HG03460 (cell line): Measurements from ENCODE around the gene AMOTL2.

ENCODE experiments used
- ATAC-seq: cut with Tn5 transposase; IDR thresholded peaks from one replicate; pipeline ENCODE4 v1.9.1; 2021; ENCODE audit not compliant: unreplicated experiment

The AMOTL2 gene

DNA sequence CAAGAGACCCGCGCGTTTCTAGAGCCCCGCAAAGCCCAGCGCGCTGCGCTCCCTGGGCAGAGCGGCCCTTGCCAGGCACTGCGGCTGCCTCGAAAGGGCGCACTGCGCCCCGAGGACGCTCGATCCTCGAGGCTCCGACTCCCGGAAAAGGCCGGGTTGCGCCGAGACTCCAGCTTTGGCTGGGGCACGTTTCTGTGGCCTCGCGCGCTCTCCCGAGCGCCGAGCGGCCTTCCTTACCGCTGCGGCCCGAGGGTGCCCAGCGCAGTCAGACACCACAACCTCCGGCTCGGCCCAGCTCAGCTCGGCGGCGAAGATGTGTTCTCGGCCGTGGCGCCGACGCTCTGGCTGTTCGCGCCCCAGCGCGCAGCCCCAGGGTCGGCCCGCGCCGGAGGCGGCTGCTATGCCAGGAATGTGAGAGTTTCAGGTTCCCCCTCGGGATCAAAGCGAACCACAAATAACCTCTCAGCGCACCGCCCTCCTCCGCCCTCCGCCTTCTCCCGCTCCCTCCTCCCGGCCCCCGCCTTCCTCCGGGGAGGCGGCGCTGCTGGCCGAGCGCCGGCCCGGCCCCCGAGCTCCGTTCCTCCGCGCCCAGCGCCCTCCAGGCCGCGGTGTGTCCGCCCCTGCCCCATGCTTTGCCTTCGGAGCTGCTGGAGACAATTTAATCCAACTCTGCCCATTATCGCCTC is at the start of gene AMOTL2:
AMOTL2 (minus strand) TSS at position 343 of the 686 bp plus-strand sequence. CDS start 3,014 bp downstream, outside the sequence.
- no peak for ATAC-seq

DNA sequence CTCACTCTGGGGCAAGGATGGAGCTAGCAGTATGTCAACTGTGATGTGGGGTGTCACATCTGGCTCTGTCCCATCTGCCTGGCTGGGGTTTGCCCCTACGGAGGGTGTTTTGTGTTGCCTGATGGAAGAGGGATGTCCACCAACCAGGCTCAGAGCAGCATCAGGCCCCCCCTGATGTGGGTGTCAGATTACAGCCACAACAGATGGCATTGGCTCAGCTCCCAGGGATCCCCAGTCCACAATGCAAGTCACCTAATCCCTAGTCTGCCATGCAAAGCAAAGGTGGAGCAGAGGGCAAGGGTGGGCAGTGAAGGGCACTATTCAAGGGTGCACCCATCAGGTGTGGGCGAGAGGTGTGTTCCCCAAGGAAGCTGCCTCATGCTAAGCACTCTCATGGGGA is 48.9 kb upstream of the AMOTL2 start:
- no peak for ATAC-seq

DNA sequence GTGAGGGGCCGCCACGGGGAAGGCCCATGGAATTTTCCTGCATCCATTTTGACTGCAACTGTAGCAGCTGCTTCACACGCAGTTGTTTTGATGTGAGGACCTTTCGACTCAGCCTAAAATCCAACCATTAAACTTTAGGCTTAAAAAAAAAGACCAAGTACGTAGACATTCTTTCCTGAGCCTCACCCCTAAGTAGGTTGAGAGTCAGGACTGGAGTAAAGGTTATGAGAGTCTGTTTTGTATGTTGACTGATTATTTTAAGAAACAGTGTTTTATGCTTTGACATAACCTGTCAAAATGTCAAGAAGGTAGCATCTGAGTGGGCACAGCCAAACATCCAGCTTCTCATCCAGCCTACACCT is 45.7 kb upstream of the AMOTL2 start:
- ATAC-seq: no peak

DNA sequence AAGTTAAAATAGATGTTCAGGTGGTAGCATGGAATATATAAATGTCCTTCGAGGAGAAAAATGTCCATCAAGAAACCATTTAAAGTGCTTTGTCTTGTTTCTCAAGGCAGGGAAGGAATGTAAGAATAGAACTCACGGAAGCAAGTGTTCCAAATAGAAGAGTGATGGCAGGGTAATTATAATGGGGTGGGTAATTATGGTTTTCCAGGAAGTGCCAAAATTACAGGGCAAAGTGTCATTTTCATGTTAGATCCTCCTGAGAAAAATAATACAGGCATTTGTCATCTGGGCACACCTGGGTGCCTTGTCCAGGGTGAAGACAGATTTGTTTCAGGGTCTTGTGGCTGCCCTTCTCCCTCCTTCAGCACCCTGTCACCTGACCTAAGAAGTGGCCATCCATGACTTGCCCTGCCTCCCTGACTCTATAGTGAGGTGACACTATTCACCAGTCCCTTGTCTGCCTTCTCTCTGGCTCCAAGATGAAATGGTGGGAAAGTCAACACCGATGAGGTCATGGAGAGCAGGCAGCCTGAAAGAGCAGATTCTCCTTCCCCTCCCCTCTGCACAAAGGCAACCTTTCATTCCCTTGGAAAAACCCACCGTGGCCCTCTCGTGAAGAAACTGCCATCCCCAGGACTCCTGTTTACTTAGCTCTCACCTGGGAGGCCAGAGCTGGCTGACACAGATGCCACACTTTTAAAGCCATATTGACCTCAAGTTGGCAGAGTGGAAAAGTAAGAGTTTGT is 45.1 kb upstream of the AMOTL2 start:
- ATAC-seq: no peak

DNA sequence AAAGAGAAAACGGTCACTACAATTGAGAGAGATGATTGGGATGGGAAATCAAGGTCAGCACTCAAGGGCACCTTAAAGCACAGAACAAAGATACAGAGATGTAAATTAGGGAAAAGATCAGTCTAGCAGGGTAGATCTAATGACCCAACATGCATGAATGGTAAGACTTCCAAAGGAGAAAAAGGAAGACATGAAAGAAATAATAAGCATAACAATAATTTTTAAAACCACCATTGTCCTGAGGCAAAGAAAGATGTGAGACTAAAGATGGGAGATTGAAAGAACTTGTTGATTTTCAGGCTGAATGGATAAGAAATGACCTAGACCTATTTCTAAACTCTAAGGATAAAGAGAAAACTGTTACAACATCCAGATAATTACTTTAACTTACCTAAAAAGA is 34.8 kb upstream of the AMOTL2 start:
- no peak for ATAC-seq

DNA sequence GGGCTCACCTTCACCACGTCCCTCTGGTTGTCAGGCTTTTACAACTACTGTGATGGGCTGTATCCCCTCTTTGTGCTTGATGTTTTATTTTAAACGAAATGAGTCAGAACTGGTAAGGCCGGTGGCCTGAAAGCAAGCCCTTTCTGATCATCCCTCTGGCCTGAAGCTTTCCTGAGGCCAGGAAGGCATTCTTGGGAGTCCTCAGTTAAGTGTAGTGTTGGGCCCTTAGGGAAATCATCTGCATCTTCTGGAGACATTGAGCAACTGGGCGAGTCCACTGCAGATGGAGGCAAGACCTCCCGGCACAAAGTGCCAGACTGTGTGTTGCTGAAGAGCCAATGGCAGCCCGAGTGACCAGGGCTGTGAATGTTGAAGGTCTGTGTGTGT is 33.0 kb upstream of the AMOTL2 start:
- no peak for ATAC-seq

DNA sequence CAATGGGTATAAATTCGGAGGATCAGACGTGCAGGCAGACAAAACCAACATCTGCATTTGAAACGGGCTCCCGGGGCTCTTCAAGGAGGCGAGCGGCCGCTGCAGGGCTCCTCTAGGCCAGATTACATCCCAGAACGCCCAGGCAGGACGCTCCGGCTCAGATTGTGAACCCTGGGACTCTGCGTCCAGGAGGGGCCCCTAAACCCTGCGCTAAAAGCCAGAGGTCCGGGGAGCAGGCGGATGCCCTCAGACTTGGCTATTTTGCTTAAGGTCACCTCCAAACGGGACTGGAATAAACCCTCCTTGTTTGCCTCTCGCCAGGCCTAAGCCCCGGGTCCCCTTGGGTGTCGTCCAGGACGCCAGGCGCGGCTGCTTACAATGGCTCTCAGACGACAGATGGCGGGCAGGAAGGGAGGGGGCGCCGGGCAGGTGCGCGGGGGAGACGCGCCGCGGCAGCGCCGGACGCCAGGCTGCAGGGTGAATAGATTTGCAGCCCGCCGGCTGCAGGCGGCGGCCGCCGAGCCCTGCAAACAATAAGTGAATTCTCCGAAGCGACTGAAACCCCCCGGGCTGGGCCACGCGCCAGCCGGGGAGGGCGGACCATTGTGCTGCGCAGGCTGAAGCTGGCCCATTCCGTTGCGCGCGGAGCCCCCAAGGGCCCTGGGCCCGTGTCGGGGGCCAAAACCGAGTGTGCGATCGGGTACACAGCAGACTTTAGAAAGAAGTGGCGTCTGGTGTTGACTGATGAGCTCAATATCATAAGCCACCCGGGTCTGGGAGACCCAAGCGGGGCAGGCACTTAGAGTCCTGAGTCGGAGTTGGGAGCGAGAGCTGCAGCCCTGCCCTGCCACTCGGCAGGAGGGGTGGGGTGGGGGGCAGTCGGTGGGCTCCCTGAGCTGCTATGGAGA is 32.3 kb upstream of the AMOTL2 start:
- ATAC-seq: no peak

DNA sequence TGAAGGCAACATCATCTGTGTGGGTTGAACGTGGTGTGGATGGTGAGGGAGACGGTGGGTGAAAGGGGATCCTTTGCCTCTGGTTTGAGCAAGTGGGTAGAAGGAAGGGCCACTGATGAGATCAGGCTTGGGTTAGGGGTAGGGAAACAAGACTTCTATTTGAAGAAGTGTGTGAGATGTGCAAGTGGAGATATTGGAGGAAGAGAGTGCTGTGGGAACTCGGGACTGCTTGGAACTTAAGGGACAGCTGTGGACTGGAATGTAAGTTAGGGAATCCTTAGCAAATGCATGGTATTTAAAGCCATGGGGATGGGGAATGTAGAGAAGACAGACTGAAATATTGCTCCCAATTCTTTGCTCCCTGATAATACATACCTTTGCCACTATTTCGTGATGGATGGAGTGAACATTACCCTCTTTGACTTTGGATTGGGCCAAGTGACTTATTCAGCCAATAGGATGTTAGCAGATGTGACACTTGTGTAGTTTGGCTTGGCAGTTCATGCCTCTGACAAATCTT is 30.2 kb upstream of the AMOTL2 start:
- ATAC-seq: no peak

DNA sequence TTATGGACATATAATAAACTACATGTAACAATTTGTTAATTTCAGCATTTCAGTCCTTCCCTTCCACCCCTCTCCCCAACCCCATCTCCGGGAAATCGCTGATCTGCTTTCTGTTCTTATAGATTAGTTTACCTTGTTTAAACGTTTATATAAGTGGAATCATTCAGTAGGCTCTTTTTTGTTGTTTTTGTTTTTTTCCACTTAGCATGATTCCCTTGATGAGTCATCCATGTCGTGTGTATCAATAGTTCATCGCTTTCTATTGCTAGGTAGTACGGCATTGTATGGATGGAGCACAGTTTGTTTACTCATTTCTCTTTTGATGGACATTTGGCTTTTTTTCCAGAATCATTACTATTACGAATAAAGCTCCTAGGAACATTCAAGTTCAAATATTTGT is 23.5 kb upstream of the AMOTL2 start:
- no peak for ATAC-seq

DNA sequence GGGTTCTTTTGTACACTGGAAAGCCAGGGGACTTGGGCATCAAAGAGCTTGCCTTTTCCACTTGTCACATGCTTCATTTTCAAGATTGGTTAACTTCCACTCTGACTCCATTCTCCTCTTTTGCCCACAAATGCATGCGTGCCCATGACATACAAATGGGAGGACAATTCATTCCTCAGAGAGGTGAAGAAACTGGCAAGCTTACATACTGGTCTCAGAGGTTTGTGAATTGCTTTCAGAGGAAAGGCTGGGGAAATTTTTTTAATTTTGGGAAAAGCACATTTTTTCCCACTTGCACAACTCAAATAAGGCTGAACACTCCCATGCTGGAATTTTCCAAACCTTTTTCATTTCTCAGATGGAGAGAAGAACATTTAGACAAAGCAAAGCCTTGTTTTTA is 20.9 kb upstream of the AMOTL2 start:
- ATAC-seq: no peak

DNA sequence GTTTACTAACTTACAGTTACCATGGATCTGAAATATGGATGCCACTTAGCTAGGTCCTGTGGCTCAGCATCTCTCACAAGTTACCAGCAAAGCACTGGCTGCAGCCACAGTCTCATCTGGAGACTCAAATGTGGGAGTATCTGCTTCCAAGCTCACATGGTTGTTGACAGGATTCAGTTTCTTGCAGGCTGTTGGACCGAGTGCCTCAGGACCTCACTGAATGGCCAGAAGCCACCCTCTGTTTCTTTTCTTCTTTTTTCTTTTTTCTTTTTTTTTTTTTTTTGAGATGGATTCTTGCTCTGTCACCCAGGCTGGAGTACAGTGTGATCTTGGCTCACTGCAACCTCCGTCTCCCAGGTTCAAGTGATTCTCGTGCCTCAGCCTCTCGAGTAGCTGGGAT is 20.1 kb upstream of the AMOTL2 start:
- no peak for ATAC-seq

DNA sequence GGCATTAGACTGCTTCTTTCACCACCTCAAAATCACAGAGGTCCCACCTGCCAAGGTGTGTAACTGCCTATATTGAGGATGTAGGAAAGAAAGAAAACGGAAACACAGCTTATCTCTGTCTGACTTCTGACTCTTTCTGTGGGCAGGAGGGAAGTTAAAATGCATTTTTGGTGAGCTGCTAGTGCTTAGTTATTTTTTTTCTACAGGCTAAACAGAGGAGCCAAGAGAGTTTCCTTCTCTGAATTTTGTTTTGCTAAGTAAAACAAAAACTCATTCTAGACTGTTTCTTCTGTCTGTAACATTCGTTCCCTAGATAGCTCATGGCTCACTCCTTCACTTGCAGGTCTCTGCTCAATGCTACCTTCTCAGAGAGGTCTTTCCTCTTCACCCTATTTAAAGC is 18.8 kb upstream of the AMOTL2 start:
- no peak for ATAC-seq

DNA sequence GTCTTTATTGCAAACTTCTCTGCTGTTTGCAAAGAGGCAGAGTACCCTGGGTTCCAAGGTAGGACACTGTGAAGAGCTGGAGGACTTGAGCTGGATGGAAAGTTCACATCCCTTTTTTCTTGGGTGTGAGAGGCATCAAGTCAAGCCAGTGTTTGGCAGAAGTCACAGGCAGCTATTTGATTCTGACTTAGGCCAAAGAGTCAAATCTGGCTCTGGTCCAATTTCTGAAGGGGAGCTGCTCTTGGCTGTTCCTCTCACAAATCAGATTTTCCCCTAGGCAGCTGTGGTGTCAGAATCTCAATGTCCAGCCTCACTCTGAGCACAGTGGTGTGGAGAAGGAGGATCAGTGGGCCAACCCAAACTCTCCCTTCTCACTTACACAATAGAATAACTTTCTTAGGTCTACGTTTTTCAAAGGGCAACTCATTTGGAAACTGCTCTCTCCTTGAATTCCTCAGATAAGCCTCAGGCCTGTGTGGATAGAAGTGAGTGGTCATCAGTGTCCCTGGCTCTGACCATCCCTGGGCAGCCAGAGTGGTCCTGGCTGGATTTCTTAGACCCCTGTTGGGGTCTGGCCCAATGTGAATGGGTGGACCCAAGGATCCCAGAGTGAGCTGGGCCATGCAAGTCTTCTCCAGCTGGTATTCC is 18.2 kb upstream of the AMOTL2 start:
- ATAC-seq: no peak

DNA sequence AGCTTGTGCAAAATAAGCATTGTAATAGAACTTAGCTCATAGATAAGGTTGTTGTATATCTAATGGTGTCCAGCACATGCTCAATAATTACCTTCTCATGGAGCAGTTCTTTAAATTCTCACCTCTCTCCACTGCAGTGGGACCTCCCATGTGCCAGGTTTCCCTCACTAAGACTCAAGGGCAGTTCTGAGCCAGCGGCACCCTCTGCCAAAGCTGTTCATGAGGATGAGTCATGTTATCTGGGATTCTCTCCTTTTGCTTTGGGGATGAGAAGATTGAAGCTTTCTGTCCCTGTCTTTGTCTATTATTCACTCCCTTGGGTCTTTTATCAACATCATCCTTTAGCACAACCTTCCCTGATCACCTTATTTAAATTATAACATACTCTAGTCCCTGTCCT is 15.6 kb upstream of the AMOTL2 start:
- ATAC-seq: no peak

DNA sequence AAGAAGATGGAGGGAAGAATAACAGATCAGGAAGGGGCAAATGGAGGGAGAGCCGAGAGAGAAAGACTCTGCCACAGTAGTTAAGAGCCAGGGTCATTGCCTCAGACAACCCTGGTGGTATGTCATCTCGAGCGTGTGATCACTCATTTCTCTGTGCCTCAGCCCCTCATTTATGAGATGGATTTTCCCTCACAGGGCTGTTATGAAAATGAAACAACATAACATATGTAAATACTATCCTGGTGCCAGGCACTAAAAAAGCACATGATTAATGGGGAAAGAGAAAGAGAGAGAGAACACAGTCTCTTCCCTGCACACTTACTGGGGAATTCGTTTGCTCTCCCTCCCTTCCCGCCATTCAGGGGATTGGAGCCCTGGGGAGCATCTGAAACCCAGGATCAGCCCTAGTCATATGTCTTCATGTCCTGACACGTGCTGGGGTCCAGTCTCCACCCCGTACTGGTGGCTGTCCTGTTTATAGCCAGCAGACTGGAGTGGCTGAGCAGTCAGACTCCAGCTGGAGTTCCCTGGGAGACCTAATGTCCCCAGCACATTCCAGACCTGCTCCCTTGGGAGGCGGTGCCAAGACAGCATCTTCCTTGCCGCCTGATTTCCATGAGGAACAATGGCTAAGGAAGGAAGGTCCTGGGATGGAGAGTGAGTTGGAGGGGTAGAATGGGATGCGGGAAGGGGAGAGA is 14.7 kb upstream of the AMOTL2 start:
- ATAC-seq: no peak

DNA sequence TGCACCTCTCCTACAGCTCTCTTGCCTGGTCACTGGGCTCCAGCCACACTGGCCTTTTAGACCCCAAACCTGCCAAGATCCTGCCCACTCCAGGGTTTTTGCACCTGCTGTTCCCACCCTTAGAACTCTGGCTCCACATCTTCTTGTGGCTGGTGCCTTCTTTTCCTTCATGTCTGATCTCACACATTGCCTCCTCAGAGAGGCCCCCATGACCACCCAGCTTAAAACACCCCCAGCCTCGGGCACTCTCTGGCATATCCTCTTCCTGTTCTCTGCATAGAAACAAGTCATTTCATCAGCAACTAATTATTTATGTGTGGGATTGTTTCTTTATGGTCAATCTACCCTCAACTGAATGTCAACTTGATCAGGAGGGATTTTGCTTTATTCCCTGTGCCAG is 14.0 kb upstream of the AMOTL2 start:
- ATAC-seq: no peak

DNA sequence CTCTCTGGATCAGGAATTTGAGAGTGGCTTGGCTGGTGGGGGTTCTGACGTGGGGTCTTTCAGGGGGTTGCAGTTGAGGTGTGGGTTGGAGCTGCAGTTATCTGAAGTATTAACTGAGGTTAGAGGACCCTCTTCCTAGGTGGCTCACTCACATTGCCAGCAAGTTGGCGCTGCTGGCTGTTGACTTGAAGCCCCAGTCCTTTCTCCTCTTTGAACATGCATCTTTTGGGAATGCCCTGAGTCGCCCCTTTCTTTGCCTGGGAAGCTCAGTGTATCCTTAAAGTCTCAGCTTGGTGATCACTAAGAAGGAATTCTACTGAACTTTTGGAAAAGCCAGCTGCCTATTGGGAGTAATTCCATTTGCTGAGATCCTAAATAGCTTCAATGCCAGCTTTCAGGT is 13.0 kb upstream of the AMOTL2 start:
- ATAC-seq: no peak

DNA sequence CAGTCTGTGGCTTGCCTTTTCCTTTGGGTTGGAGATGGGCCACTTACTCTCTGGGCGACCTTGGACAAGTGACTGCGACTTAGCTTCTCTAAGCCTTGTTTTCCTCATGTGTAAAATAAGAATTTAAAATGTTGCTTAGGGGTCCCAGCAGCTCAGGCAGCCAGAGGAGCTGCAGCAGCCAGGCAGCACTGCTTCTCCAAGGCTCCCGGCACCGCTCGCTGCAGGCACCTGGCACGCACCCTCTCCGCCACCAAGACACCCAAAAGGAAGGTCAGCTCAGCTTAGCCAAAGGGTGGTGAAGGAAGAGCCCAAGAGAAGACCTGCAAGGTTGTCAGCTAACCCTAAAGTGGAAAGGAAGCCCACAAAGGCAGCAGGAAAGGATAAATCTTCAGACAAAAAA is 10.7 kb upstream of the AMOTL2 start:
- ATAC-seq: no peak

DNA sequence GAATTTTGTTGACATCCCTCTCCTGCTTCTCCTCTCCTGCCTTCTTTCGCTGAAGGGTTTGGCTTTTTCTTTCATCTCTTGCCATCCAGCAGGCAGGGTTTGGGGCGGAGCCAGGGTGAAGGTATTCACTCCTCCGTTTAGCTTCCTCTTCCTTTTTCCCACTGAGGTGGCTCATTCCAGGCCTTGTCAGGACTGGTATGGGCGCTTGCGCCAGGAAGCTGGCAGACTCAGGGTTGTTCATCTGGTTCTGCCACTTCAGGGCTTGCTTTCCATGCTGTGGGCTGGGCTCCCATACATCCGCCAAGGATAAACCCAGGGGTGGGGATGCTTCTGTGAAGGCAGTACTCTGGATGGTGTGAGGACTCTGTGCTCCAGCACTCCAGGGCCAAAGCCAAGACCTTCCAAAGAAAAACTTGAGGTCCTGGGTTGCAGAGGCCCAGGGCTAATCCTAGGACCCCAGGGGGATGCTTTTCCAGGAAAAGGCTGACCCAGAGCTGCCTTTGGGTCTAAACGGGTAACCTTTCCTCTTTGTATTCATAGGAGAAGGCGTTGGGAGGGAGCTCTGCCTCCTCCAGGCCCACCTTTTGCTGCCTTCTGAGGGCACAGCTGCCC is 7.7 kb upstream of the AMOTL2 start:
- ATAC-seq: no peak

DNA sequence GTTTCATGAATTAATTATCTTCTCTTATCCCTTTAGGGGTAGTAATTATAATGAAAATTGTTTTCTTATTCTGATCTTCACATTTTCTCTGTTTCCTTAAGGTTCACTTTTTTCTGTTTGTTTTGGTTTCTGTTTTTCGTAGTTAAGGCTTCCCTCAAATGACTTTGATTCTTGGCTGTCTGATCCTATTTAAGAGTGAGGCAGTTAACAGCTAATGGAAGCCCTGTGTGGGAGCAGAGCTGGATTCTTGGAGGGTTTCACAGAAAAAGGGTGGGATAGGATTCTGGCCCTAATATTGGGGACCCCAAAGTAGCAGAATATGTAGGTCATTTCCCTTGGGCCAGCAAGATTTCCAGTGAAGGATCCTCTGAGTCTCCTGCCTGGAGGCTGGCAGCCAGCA is 6.8 kb upstream of the AMOTL2 start:
- ATAC-seq: no peak
